ENCODE measurements around the gene ACO1.

Gene ACO1

DNA sequence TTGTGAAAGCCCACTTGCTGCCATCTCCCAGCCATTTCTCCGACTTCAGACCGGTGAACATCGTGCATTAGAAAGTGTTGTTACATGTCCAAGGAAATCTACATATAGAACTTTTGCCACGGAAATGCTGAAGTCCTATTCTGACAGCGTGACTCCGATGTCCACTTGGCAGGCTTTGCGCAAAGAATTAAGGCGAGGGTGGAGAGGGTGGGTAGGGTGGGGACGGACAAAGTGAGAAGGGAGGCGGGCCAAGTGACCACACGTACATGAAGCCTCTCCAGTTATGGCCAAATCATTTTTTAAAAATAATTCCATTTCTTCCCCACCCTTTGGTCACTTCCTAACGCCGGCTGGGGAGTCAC lies 460 bp upstream of the ACO1 start:
- no peak for DNase-seq

DNA sequence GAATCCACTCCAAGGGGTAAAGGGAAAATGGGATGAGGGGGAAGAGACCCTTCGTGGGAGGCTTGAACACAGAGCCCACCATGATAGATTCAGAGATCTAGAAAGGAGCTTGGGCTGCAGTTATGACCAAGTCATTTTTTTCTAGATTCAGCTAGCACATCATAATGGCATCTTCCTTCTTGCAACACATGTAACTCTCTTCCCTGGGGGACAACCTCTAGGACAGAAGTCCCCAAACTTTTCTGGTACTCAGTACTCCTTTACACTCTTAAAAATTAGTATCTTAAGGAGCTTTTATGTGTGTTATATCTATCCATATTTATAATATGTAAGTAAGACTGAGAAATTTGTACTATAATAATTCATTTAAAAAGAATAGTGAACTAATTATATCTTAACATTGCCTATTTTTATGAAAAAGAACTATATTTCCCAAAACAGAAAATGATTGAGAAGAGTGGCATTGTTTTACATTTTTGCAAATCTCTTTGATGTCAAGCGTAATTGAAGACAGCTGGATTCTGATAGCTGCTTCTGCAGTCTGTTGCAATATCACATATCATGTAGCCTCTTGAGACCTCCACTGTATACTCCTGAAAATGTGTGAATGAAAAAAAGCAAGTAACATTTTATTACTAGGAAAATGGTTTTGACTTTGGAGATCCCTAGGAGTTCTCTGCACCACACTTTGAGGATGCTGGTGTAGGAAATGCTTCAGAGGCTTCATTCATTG lies 875 bp downstream of the ACO1 start:
- DNase-seq = no peak

DNA sequence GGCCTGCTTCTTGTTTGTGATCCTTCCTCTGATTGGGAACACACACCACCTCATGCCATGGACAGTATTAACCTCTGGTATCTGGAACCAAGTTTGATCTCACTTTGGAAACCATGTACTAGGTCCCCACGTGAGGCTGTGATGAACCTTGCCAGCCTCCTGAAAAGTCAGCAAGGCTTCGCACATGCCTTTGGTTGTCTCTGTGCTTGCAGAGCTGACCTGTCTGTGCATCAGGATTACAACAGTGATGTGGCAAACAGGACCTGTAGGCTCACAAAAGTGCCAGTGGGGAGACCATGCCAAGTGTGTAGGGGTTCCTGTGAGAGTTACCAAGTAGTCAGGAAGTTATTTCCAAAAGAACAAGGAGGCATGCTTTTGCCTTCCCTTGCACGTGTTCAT lies 1.4 kb downstream of the ACO1 start:
- DNase-seq = no peak

DNA sequence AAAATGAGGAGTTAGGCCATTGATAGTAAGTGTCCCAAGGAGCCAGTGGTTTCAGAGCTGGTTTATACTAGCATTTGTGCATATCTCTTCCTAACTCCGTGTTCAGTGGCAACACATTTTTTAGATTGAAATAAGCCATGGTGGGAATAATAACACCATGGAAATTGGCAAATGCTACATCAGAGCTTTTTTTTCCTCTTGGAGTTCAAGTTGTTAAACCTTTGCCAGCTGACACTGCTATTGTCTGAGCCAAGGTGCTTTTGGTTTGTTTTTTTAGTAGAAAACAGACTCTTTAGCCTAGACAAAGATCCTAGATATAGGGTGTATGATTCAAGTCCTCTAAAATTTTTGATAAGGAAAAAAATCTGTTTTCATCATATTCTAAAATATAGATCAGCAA lies 2.8 kb downstream of the ACO1 start:
- DNase-seq = no peak

DNA sequence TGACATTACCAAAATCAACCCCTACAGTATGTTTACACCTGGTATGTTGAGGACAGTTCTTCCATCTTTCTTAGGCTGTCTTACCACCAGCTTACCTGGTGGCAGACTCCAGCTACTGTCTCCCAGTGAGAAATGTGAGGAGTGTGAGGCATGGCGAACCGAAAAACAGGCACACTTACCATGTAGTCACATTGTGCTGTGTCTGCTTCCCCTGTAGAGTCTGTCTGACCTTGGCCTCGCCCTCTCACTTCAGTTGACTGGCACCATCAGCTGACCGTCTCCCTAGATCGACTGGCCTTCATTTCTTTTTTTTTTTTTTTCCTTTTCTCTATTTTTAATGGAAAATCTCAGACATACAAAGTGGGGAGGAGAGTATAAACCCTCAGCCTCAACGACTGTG lies 4.9 kb downstream of the ACO1 start:
- DNase-seq = no peak

DNA sequence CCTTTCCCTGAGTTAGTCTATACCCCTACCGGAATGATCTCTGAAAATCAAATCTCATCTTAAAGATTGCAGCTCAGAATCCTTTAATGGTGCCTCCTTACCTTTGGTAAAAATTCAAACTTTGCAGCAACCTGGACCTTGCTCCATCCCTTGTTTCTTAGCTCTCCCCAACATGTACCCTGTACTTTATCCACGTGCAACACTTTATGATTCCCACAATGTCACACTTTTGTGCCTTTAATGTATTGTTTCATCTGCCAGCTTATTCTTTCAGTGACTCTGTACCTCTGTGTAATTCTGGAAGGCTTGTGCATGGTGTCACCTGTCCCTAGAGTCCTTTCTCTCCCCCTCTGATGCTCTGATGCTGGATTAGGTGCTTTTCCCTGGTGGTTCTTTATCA lies 9.5 kb downstream of the ACO1 start:
- no peak for DNase-seq

DNA sequence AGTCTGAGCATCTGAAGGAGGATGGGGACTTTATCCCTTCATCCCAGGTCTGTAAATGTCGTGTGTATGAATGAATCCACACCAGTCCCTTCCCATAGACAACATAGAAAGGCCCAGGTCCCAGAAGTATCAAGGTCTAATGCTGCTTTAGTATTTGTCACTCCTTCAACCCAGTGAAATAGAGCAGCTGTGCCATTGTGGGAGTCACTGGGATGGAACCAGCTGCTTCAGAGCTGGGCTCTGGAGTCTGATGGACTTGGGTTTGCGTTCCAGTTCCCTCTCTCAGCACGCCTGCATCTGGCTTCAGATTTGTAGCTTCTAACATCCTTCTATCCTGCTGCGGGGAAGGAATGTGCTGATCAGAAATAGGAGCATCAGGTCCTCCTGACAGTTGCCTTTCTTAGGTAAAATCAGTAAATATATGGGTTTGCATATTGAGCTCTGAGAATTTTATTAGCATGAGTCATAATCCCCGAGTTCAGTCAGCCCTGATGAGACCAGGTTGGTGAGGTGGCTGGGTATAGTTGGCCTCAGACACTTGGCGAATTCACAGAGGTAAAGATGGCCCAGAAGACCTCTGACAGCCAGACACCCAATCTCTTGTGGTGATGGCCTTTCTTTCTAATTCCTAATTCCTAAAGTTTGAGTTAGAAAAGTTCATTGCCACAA lies 10.1 kb downstream of the ACO1 start:
- no peak for DNase-seq

DNA sequence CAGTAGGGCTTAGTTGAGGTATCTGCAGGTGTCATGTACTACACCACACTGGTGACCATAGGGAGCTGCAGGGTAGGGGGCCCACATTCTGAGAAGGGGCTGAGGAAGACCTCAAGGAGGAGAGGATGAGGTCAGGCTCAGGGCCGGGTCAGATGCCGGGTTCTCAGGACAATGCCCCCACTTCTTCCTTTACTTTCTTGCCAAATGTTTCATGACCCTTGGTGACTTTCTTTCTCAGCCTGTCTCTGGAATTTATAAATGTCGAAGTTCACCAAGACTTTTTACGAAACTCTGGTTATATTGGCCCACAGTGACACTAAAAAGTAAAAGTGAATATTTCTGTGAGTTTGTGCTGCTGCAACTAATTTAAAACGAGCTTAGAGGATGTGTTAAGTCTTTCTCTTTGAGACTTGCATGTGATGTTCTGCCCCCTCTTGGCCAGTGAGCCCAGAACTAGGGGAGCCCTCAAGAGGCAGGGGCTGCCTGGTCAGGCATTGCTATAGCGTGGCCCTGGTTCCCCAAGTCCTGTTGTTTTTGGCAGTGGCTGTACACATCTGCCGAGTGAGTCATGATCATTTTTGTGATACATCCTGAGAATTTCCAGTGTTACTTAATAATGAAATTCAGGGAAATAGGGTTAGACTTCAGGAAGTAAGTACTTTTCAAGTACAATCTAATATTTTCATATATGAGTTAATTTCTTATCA lies 11.2 kb downstream of the ACO1 start:
- DNase-seq = no peak

DNA sequence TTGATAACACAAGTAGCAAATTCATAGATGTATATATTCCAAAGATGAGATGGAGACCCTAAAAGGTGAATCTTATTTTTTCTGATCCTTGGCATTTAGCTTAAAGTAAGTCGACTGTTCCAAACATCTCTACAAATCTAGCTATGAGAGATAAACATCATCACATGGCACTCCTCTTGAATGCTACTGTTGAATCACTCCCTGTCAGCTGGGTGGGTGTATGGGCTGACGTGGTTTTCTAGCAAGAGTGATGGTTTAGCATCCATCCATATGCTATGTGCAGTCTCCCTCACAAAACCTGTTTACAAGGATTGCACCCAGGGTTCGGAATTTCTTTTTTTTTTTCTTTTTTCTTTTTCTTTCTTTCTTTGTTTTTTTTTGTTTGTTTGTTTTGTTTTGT lies 13.8 kb downstream of the ACO1 start:
- no peak for DNase-seq

DNA sequence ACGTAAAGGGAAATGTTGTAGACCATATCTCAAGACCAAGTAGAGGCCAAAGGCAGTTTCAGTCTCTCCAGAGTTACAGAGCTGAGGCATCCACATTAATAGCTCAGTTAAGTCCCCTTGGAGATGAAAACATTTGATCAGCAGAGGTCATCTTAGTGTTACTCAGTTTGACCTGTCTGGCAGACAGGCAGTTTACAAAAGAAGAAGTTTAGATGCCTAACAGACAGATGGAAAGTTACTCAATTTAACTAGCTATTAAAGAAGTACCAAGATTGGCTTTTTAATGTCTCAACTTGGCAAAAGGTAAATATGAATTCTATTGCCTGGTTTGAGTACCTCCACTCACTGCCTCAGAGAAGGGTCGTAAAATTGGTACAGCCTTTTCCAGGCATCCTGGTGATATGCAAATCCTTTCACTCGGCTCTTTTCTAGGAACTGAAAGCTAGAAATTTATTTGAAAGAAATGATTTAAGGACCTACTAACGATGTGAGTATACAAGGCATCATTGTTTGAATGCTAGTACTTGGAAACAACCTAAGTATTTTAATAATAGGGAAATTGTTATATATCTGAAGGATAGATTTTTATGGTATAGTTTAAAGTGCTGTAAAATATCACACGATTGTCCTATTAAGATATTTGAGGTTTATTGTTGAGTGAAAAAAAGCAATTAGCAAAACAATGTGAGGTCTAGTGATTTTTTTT lies 14.8 kb downstream of the ACO1 start:
- no peak for DNase-seq

DNA sequence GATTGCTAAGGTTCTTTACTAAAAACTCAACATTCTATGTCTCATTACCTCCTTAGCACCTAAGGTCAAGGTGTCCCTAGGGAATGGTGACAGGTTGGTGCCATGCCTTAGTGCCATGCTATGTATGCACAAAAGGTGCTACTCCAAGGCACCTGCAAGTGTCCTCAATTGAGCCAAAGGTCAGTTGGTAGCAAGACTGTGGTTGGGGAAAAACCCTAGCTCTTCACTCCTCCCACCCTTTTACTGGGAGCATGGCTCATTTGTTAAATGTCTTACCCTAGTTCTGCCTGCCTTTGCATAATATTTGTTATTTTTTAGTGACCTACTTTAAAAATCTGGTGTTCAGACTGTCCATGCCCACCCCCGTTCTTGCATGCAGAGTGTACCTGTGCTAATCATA lies 17.0 kb downstream of the ACO1 start:
- DNase-seq = no peak

DNA sequence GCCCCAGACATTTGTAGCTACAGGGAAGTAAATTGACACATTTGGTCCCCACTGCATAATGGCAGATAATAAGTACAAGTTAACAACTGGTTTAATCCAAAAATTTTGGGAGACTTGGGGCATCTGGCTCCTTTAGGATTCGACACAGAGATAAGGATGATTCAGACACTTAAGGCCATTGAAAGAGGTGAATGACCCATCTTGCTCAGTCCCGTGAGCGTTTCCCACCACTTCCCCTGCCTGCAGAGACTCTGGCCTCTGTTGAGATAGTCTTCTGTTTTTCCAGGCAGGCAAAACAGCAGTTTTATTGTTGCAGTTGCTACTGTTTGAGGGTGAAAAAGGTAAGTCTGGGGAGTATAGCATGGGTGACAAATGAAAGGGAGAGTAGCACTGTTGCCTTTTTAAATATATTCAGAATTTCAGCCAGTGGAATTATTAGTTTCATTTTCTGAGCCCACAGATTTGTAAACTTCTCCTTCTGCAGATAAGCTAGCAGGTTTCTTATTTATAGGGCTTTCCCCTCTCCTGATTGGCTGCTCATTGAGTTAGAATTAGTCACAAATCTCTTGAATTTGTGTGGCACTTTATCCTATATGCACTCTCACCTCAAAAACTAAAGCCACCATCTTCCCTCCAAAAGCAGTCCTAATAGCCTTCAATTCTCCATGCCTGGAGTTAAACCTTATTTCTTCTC lies 19.3 kb downstream of the ACO1 start:
- DNase-seq = no peak

DNA sequence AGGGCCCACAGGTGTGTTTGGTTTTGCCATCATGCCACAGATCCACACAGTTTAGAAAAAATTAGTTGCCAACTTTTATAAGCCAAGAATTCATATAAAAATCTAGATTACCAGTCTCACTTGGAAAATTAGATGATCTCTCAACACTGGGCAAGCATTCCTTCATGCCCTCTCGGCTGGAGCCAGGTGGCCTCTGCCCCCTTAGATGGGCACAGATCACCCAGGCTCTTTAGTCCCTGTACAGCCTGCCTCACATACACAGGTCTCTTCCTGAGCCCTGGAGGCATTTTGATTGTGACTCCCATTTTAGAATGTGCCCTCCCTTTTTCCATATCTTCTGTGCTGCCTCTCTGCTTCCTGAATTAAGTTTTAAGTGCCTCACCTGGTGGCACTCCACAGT lies 20.0 kb downstream of the ACO1 start:
- no peak for DNase-seq

DNA sequence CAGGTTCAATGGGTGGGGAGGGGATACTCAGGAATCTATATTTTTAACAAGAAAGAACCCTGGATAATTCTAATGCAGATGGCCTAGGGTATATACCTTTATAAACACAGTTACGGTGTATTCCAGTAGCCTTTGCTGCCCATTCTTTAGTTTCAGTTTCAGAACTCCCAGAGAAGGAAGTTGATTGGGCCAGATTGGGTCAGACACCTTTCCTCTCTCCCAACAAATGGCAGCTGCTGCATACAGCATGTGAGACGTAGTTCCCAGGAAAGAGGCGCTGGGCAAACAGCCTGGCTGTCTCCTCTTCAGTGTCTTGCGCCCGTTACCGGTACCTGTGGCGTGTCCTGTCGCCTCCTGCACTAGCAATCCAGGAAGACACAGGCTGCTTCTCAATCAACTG lies 20.4 kb downstream of the ACO1 start:
- DNase-seq = no peak

DNA sequence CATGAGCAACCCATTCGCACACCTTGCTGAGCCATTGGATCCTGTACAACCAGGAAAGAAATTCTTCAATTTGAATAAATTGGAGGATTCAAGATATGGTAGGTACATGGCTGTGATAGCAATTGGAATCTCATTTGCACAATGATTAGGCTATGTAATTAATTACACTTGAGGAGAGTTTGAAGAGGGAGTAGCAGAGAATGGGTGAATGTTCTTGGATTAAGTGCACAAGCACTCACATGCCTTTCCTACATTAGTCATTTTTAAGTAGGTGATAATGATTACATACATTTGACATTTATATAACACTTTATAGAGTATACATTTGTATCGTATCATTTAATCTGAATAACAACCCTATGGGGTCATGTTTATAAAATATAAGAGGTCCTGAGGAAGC lies 21.1 kb downstream of the ACO1 start:
- no peak for DNase-seq

DNA sequence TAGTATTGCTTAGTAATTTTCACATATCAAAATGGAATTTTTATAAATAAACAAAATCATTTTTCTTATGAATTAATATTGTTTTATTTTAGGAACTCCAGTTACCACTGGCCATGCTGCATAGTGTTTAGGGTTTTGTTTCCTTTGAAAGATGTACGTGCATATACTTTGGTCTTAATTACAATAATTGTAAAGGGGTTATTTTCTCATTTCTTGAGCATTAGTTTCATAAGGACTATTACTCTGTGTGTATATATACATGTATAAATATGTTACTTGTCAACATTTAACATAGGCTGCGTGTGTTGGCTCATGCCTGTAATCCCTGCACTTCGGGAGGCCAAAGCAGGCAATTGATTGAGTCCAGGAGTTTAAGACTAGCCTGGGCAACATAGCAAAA lies 21.6 kb downstream of the ACO1 start:
- no peak for DNase-seq

DNA sequence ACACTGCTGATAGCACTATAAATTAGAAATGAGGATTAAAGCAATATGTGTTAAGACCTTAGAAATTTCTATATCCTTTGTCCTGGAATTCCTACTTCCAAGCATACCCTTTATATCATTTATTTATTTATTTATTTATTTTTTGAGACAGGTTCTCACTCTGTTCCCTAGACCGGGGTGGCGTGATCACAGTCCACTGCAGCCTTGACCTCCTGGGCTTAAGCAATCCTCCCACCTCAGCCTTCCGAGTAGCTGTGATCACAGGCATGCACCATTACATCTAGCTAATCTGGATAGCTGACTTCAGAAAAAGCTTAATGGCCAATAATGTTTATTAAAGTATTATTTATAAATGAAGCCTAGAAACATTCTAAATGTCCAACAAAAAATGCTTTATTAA lies 27.3 kb downstream of the ACO1 start:
- DNase-seq = no peak

DNA sequence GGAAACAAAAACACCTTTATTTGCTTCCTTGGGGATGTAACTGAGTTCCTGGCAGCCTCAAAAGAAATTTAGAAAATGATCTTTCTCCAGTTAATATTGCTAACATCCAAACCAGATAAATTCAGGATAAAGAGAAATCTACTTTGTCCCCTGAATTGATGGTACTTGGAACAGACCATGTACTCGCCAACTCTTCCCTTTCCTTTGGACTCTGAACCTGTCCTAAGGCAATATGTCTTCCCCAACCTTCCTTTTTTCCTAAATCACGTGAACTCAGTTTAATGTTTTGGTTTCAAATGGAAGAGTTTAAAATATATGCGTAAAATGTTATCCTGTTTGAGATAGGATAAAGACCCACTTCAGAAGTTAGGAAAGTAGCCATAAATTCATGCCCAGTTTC lies 28.0 kb downstream of the ACO1 start:
- no peak for DNase-seq

DNA sequence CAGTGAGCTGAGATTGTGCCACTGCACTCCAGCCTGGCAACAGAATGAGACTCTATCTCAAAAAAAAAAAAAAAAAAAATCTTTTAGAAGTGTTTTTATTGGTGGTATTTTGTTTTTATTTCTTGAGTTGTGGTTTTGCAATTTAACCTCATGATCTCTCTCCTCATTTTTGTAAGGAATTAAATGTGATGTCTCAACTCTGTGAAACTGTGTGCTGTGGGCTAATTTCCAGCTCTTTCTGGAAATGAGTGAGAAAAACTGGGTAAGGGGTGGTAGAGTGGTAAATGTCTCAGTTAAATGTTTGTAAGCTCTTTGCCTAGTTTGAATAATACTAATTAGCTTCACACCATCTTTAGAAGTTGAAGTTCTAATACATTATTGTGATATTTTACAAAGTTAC lies 29.0 kb downstream of the ACO1 start:
- DNase-seq = no peak

DNA sequence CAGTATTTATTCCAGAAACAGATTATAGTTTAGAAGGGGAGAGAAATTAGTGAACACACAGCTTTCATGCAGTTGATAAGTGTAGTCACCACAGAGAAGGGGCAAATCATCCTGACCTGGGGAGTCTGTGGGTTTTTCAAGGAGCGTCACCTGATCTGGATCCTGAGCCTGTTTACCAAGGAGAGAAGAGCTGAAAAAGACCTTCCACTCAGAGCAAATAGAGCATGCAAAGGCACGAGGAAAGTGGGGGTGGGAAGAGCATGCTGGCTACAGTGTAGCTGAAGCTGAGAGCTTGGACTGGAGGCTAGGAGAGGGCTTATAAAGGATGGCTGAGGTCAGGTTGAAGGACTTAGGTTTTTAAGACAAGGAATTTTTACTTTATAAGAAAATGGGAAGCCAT lies 30.4 kb downstream of the ACO1 start:
- no peak for DNase-seq

DNA sequence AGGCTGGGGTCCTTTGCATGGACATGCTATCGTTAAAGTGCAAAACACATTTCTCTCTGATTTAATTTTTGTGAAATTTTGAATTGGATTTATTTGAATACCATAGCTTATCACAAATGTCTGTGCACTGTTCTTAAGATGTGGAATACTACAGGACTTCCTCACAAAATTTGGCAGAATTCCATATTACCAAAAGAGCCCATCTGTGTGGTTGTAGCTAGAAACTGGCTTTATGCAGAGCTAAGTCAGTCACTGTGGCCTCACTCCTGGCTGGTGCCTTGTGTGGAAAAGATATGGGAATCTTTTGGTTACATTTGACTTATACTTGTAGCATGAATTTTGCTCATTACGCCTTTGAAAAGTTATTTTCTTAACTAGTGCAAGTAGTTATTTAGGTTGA lies 35.5 kb downstream of the ACO1 start:
- DNase-seq = no peak

DNA sequence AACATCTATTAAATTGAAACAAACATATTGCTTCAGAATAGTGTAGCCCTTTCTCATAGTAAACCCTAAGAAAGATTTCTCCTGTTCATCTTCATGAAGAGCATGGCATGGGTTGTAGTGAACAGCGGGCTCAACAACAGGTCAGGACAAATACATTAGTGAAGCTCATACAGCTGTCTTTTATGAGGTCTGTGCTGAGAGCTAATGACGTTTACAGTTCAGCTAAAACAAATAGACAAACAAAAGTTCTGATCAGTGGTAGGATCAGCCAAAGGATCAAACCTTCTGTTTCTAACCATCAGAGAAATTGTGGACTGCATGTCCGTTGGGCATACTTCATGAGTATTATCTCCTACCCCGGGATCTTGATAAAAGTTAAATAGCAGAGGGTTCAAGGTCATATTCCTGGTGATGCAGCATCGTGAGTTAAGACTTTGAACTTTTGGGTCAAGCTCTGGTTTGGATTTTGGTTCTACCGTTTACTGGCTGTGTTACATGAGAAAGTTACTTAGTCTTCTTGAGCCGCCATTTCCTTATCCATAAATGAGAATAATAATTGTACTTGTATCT lies 37.9 kb downstream of the ACO1 start:
- DNase-seq = no peak

DNA sequence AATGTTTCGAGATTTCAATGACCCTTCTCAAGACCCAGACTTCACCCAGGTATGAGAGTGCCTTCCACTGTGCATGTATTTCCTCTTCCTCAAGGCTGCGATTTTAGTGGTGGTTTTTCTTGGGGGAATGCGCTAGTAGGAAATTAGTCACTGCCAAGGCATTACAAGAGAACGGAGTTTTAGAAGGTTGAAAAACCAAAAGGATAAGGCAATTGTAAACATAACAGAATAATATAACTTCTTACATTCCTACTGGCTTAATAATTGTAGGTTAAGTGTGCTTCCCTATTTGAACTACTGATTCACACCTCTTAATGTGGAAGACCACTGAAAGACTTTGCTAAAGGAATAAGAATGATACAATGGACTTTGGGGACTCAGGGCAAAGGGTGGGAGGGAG lies 38.9 kb downstream of the ACO1 start:
- DNase-seq = no peak
